ENCODE results near the gene SHH.

Gene SHH

GRCh38 chr7:155811895-155812761, at the start of gene SHH:
Gene SHH (minus strand): TSS chr7:155812463. CDS start chr7:155812122, 341 bp downstream.
- DNase-seq: no peak

GRCh38 chr7:155861480-155861868, 49.2 kb upstream of the SHH start:
- no peak for DNase-seq

GRCh38 chr7:155860840-155861479, 48.7 kb upstream of the SHH start:
- peak in 1 of 2 experiments; percentile 31 for DNase-seq

- no peak for DNase-seq
Observed at GRCh38 chr7:155860461-155860839, 48.2 kb upstream of the SHH start.

- DNase-seq: no peak
Observed at GRCh38 chr7:155858521-155859061, 46.3 kb upstream of the SHH start.

GRCh38 chr7:155857141-155857540, 44.9 kb upstream of the SHH start:
- no peak for DNase-seq

- DNase-seq: no peak
Observed at GRCh38 chr7:155856656-155857055, 44.4 kb upstream of the SHH start.

- no peak for DNase-seq
Observed at GRCh38 chr7:155852426-155853301, 40.4 kb upstream of the SHH start.

- no peak for DNase-seq
Observed at GRCh38 chr7:155851892-155852291, 39.6 kb upstream of the SHH start.

- no peak for DNase-seq
Observed at GRCh38 chr7:155850766-155851678, 38.8 kb upstream of the SHH start.

GRCh38 chr7:155850001-155850436, 37.8 kb upstream of the SHH start:
- DNase-seq: no peak

GRCh38 chr7:155848691-155849669, 36.7 kb upstream of the SHH start:
- no peak for DNase-seq

GRCh38 chr7:155847821-155848435, 35.7 kb upstream of the SHH start:
- DNase-seq: no peak

GRCh38 chr7:155846936-155847335, 34.7 kb upstream of the SHH start:
- no peak for DNase-seq

GRCh38 chr7:155846156-155846555, 33.9 kb upstream of the SHH start:
- no peak for DNase-seq

GRCh38 chr7:155845226-155845625, 33.0 kb upstream of the SHH start:
- no peak for DNase-seq

GRCh38 chr7:155844526-155844925, 32.3 kb upstream of the SHH start:
- DNase-seq: no peak

GRCh38 chr7:155844019-155844453, 31.8 kb upstream of the SHH start:
- no peak for DNase-seq

- no peak for DNase-seq
Observed at GRCh38 chr7:155843426-155844018, 31.3 kb upstream of the SHH start.

Measured in SHP77 (cell line).